ENCODE measurements around the gene SLC29A4. TPM values are rescaled to one million over a fixed set of nuclear protein-coding genes. Genes with fewer than 3 reads are reported as not detected.

SLC29A4 gene
- total RNA-seq, 6 donors from 2014 or later, result 0.39 to 10.5 (median 1.4) TPM

- peaks cover 0 to 6% (median 3%) of the 10 kb centered on the region in 4 donors for H3K4me1 ChIP-seq
- WGBS, 2 donors, result 27 to 61% methylated on average over 10 to 20 of the region's 29 CpGs
- H3K36me3 ChIP-seq, result no peaks in the 10 kb centered on the region
- no peaks in the 10 kb centered on the region for H3K9me3 ChIP-seq
- DNase-seq (no peak), ATAC-seq (ENCODE audit: low FRiP score in 2 of 2) (peak in 1 of 2 donors; percentile 1)
- no peak overlapping the region for H3K4me3 ChIP-seq
- H3K27me3 ChIP-seq, result peaks cover 0 to 2% (median 0%) of the 10 kb centered on the region in 4 donors
- TF ChIP-seq EP300 (IDR thresholded peaks at IDR 0.05) (no peak), POLR2A (IDR thresholded peaks at IDR 0.05) (no peak), CTCF (IDR thresholded peaks at IDR 0.05) (no peak), POLR2AphosphoS5 (IDR thresholded peaks at IDR 0.05) (no peak)
- no peak overlapping the region for H3K27ac ChIP-seq
Measured at GRCh38 chr7:5296015-5296610, 13.4 kb downstream of the SLC29A4 start.

- TF ChIP-seq CTCF (IDR thresholded peaks at IDR 0.05) (no peak), POLR2AphosphoS5 (IDR thresholded peaks at IDR 0.05) (no peak), EP300 (IDR thresholded peaks at IDR 0.05) (no peak), POLR2A (IDR thresholded peaks at IDR 0.05) (no peak)
- no peaks in the 10 kb centered on the region for H3K36me3 ChIP-seq
- DNase-seq, result peak in 1 of 2 donors; percentile 86
- no peak overlapping the region for H3K27ac ChIP-seq
- peak in 1 of 2 donors; percentile 18 for ATAC-seq (ENCODE audit: low FRiP score in 2 of 2)
- 47 to 63% methylated on average over 14 of the region's 48 CpGs for WGBS, 2 donors
- peak overlapping the region in 1 of 4 donors; percentile 20 for H3K4me3 ChIP-seq
- peaks cover 0 to 6% (median 3%) of the 10 kb centered on the region in 4 donors for H3K4me1 ChIP-seq
- peaks cover 0 to 2% (median 0%) of the 10 kb centered on the region in 4 donors for H3K27me3 ChIP-seq
- no peaks in the 10 kb centered on the region for H3K9me3 ChIP-seq
Measured at GRCh38 chr7:5296611-5297226, 14.0 kb downstream of the SLC29A4 start.

- 87 to 88% methylated on average over 21 to 23 of the region's 24 CpGs for WGBS, 2 donors
- Histone ChIP-seq H3K36me3 (no peaks in the 10 kb centered on the region), H3K9me3 (no peaks in the 10 kb centered on the region), H3K4me1 (peaks cover 0 to 6% (median 3%) of the 10 kb centered on the region in 4 donors), H3K4me3 (no peak overlapping the region), H3K27ac (no peak overlapping the region), H3K27me3 (peaks cover 0 to 2% (median 0%) of the 10 kb centered on the region in 4 donors)
- no peak for TF ChIP-seq CTCF (IDR thresholded peaks at IDR 0.05)
- TF ChIP-seq POLR2A (IDR thresholded peaks at IDR 0.05), result no peak
- TF ChIP-seq POLR2AphosphoS5 (IDR thresholded peaks at IDR 0.05), result no peak
- no peak for TF ChIP-seq EP300 (IDR thresholded peaks at IDR 0.05)
- no peak for ATAC-seq (ENCODE audit: low FRiP score in 2 of 2)
- peak in 1 of 2 donors; percentile 83 for DNase-seq
Measured at GRCh38 chr7:5300366-5300765, 17.6 kb downstream of the SLC29A4 start.

GRCh38 chr7:5302577-5302976, 19.8 kb downstream of the SLC29A4 start:
- ATAC-seq (ENCODE audit: low FRiP score in 2 of 2) (peak in 1 of 2 donors; percentile 7), DNase-seq (peak in 1 of 2 donors; percentile 76)
- TF ChIP-seq POLR2A (IDR thresholded peaks at IDR 0.05) (no peak), POLR2AphosphoS5 (IDR thresholded peaks at IDR 0.05) (no peak), EP300 (IDR thresholded peaks at IDR 0.05) (no peak), CTCF (IDR thresholded peaks at IDR 0.05) (no peak)
- Histone ChIP-seq H3K4me1 (no peaks in the 10 kb centered on the region), H3K9me3 (no peaks in the 10 kb centered on the region), H3K4me3 (no peak overlapping the region), H3K27me3 (no peaks in the 10 kb centered on the region), H3K36me3 (peaks cover under 1 to 12% (median 6%) of the 10 kb centered on the region in 4 donors), H3K27ac (no peak overlapping the region)
- WGBS, 2 donors, result 77 to 78% methylated on average over 9 to 25 of the region's 25 CpGs
